Measurements from ENCODE around the gene CRMP1. TPM values are rescaled to one million over a fixed set of nuclear protein-coding genes. Genes with fewer than 3 reads are reported as not detected.
A peak's percentile ranks its signal among the peaks of the same experiment; 100 is the strongest.

The CRMP1 gene
- total RNA-seq, 4 donors from 2014 or later: 0.64 to 0.76 TPM; not detected in 2

GRCh38 chr4:5784021-5784420, 108.9 kb downstream of the CRMP1 start:
- Histone ChIP-seq H3K4me3 (no peak overlapping the region), H3K27ac (no peak overlapping the region), H3K36me3 (peaks cover 35% of the 10 kb centered on the region), H3K4me1 (no peaks in the 10 kb centered on the region), H3K27me3 (no peaks in the 10 kb centered on the region), H3K9me3 (no peaks in the 10 kb centered on the region)
- peak in 1 of 2 donors; percentile 11 for DNase-seq (ENCODE audit: low spot score in 2 of 2)
- TF ChIP-seq CTCF (IDR thresholded peaks at IDR 0.05) (no peak), POLR2AphosphoS5 (IDR thresholded peaks at IDR 0.05) (no peak), POLR2A (IDR thresholded peaks at IDR 0.05) (no peak), EP300 (IDR thresholded peaks at IDR 0.05) (no peak)
- WGBS: 87% methylated on average over 6 of the region's 6 CpGs

GRCh38 chr4:5783486-5783885, 109.4 kb downstream of the CRMP1 start:
- peak in 1 of 2 donors; percentile 69 for DNase-seq (ENCODE audit: low spot score in 2 of 2)
- Histone ChIP-seq H3K27me3 (no peaks in the 10 kb centered on the region), H3K36me3 (peaks cover 31% of the 10 kb centered on the region), H3K4me3 (no peak overlapping the region), H3K27ac (no peak overlapping the region), H3K4me1 (no peaks in the 10 kb centered on the region), H3K9me3 (no peaks in the 10 kb centered on the region)
- WGBS: 75% methylated on average over 7 of the region's 14 CpGs
- TF ChIP-seq POLR2AphosphoS5 (IDR thresholded peaks at IDR 0.05) (no peak), CTCF (IDR thresholded peaks at IDR 0.05) (no peak), EP300 (IDR thresholded peaks at IDR 0.05) (no peak), POLR2A (IDR thresholded peaks at IDR 0.05) (no peak)

GRCh38 chr4:5782829-5783476, 109.9 kb downstream of the CRMP1 start:
- WGBS: 98% methylated on average over 6 of the region's 6 CpGs
- no peak for TF ChIP-seq POLR2AphosphoS5 (IDR thresholded peaks at IDR 0.05)
- TF ChIP-seq CTCF (IDR thresholded peaks at IDR 0.05): no peak
- TF ChIP-seq EP300 (IDR thresholded peaks at IDR 0.05): no peak
- no peak for TF ChIP-seq POLR2A (IDR thresholded peaks at IDR 0.05)

GRCh38 chr4:5781691-5782090, 111.2 kb downstream of the CRMP1 start:
- Histone ChIP-seq H3K36me3 (peaks cover 19% of the 10 kb centered on the region), H3K4me3 (no peak overlapping the region), H3K27me3 (no peaks in the 10 kb centered on the region), H3K27ac (no peak overlapping the region), H3K9me3 (no peaks in the 10 kb centered on the region), H3K4me1 (no peaks in the 10 kb centered on the region)
- TF ChIP-seq CTCF (IDR thresholded peaks at IDR 0.05): no peak
- TF ChIP-seq POLR2AphosphoS5 (IDR thresholded peaks at IDR 0.05): no peak
- TF ChIP-seq POLR2A (IDR thresholded peaks at IDR 0.05): no peak
- TF ChIP-seq EP300 (IDR thresholded peaks at IDR 0.05): no peak
- WGBS: 97% methylated on average over 3 of the region's 3 CpGs
- no peak for DNase-seq (ENCODE audit: low spot score in 2 of 2)

More at GRCh38 chr4:5782829-5783476, 109.9 kb downstream of the CRMP1 start:
- Histone ChIP-seq H3K9me3 (no peaks in the 10 kb centered on the region), H3K27ac (no peak overlapping the region), H3K36me3 (peaks cover 28% of the 10 kb centered on the region), H3K27me3 (no peaks in the 10 kb centered on the region), H3K4me1 (no peaks in the 10 kb centered on the region), H3K4me3 (no peak overlapping the region)
- DNase-seq (ENCODE audit: low spot score in 2 of 2): peak in 1 of 2 donors; percentile 16

- no peaks in the 10 kb centered on the region for H3K27me3 ChIP-seq
- H3K9me3 ChIP-seq: no peaks in the 10 kb centered on the region
- WGBS: 82% methylated on average over 9 of the region's 9 CpGs
- H3K4me3 ChIP-seq: no peak overlapping the region
- DNase-seq (ENCODE audit: low spot score in 2 of 2): peak in 1 of 2 donors; percentile 28
- no peak overlapping the region for H3K27ac ChIP-seq
- peaks cover 19% of the 10 kb centered on the region for H3K36me3 ChIP-seq
- H3K4me1 ChIP-seq: no peaks in the 10 kb centered on the region
- no peak for TF ChIP-seq CTCF (IDR thresholded peaks at IDR 0.05)
- no peak for TF ChIP-seq POLR2A (IDR thresholded peaks at IDR 0.05)
- TF ChIP-seq POLR2AphosphoS5 (IDR thresholded peaks at IDR 0.05): no peak
- no peak for TF ChIP-seq EP300 (IDR thresholded peaks at IDR 0.05)
Observed at GRCh38 chr4:5780831-5781480, 111.9 kb downstream of the CRMP1 start.
